Measurements from ENCODE around the gene XRCC1.
"Not testable (repeated sequence)": the region's sequence is repeated elsewhere in the genome, so short reads cannot be mapped to it uniquely, and the experiment has no call there.

Gene XRCC1

DNA sequence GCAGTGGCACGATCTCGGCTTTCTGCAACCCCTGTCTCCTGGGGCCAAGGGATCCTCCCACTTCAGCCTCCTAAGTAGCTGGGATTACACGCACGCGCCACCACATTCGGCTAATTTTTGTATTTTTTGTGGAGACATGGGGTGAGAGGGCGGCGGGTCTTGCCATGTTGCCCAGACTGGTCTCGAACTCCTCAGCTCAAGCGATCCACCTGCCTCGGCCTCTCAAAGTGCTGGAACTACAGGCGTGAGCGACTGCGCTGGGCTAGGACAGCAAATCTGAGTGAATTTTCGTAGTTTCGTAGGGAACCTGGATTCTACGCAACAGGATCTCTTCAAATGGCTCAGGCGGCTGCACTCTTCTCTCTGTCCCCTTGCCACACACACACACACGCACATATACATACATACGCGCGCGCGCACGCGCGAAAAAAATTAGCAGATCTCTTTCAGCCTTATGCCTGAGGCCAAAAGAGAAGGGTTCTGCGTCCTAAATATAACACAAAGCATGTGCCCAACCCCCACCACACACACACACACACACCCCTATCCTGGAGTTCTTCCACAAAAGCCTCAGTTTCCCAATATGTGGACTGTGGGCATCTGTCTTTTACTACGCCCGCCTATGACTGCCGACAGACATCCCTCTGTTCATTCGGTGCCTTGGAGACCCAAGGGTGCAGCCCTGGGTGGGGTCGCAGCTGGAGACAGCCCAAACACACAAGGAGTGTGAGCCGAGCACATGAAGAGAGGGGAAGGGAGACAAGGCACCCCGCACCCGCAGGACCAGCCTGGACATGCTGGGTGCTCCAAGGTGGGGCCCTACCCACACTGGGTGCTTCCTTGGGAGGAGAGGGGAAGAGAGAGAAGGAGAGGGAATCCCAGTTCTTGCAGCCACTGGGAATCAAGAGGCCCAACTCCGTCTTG is 890 bp upstream of the XRCC1 start:
- no peak for DNase-seq (ENCODE audit: low read depth in 2 of 2)

- DNase-seq (ENCODE audit: low read depth in 2 of 2), result no peak
These were observed 737 bp downstream of the XRCC1 start for GRCh38 chr19:43574424-43575155.

GRCh38 chr19:43572171-43572588 is 3.1 kb downstream of the XRCC1 start:
- no peak for DNase-seq (ENCODE audit: low read depth in 2 of 2)

- DNase-seq (ENCODE audit: low read depth in 2 of 2), result no peak
These were observed 5.0 kb downstream of the XRCC1 start for GRCh38 chr19:43570174-43570791.

DNA sequence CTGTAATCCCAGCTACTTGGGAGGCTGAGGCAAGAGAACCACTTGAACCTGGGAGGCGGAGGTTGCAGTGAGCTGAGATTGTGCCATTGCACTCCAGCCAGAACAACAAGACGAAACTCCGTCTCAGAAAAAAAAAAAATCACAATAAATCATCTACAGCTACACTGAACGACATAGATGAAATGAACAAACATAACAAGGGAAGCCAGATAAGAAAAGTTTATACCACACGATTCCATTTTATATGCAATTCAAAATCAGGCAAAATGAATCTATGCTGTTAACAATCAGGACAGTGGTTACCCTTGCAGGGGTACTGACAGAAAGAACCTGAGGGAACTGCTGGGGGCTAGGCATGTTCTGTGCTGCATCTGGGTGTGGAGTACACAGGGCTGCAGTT is 5.7 kb downstream of the XRCC1 start:
- no peak for DNase-seq (ENCODE audit: low read depth in 2 of 2)

DNA sequence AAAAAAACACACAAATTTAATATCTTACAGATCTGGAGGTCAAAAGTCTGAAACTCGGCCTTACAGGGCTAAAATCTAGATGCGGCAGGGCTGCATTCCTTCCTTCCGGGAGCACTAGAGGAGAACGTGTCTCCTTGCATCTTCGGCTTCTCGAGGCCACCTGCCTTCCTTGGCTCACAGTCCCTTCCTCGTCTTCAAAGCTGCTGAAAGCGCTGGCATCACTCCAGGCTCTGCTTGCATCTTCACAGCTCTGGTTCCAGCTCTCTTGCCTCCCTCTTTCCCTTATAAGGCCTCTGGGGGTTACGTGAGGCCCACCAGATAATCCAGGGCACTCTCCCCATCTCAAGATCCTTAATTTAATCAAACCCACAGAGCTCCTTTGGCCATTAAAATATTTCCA is 10.5 kb downstream of the XRCC1 start:
- no peak for DNase-seq (ENCODE audit: low read depth in 2 of 2)

- no peak for DNase-seq (ENCODE audit: low read depth in 2 of 2)
These were observed 11.4 kb downstream of the XRCC1 start for GRCh38 chr19:43563816-43564457.

GRCh38 chr19:43562698-43563241 is 12.6 kb downstream of the XRCC1 start:
- DNase-seq (ENCODE audit: low read depth in 2 of 2), result peak; percentile 26 to 27

DNA sequence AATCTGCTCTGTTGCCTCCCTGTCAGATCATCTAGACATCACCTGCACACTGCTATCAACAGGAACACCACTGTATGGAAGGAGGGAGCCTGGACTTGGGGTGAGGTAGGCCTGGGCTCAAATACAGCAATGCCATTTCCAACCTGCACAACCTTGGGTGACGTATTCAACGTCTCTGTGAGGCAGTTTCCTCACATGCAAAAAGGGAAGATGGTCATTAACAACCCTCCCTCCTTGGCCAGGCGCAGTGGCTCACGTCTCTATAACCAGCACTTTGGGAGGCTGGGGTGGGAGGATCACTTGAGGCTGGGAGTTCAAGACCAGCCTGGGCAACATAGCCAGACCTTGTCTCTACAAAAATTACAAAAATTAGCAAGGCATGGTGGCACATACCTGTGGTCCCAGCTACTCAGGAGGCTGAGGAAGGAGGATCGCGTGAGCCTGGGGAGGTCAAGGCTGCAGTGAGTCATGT is 13.1 kb downstream of the XRCC1 start:
- DNase-seq (ENCODE audit: low read depth in 2 of 2), result no peak

DNA sequence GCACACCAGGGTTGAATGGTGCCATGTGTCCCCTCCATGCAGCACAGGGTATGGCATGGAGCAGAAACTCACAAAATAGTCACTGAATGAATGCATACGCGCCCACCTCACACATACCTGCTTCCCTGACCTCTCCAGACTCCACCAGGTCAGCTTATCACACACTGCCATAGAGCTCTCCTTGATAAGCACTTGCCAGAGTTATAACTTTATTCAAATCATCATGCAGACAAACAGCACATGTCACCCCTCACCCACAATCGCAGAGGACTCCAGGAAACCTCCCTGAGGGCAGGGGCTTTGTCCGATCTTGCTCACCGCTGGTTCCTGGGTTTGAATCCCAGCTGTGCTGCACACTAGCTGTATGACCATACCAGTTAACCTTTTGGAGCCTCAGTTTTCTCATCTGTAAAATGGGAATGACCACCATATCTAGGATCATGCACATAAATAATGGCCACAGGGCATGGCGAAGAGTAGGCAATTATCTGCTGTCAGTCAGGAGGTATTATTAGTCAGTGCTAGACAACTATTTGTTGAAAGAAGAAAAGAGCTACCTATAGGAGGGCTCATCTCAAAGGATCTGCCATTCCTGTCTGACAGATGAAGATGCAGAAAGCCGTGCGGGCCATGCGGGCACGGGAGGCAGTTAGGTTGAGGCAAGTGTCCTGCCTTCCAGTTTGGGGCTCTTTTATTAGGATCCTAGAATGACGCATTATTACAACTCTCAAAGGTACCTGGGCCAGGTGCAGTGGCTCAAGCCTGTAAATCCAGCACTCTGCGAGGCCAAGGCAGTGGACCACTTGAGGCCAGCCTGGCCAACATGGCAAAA is 14.0 kb downstream of the XRCC1 start:
- DNase-seq (ENCODE audit: low read depth in 2 of 2), result no peak

DNA sequence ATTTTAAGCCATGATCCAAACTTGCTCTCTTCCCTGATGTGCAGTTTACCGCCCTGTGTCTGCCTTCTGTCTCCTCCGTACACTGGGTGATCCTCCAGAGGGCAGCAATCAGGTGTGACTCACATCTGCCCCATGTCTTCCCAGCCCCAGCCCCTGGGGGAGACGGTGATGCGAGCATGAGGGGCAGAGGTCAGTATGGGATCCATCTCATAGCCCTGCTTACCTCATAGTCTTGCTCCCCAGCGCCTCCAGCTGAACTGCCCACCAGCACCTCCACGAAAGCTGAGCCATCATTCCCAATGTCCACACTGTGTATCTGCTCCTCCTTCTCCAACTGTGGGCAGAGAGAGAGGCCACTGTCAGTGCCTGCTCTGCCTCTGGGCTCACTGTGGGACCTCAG is 14.6 kb downstream of the XRCC1 start:
- DNase-seq (ENCODE audit: low read depth in 2 of 2), result no peak

DNA sequence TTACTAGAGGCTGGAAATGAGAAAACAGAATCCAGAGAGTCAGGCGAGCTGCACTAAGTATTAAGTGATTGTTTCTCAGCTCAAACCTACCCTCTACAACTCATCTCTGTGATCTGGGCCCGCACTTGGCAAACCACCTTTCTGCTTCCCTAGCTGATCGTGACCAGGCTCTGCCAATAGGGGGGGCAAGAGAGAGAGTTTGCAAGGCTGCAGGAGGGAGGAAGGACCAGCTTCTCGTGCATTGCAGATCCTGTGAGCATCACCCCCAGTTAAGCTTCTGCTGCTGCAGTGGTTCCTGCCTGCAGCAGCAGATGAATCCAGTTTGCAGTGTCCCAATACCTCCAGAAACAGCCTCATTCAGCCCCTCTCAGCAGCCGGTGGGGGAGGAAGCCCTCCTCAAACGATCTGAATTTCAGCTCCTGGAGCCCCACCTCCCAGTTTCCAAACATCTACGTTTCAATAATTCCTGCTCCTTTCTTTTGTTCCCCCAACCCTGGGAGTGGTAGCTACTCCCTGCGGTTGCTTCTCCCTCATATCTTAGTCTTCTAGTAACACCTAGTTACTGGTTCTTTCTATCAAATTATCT is 20.0 kb downstream of the XRCC1 start:
- DNase-seq (ENCODE audit: low read depth in 2 of 2), result peak; percentile 25 to 26

DNA sequence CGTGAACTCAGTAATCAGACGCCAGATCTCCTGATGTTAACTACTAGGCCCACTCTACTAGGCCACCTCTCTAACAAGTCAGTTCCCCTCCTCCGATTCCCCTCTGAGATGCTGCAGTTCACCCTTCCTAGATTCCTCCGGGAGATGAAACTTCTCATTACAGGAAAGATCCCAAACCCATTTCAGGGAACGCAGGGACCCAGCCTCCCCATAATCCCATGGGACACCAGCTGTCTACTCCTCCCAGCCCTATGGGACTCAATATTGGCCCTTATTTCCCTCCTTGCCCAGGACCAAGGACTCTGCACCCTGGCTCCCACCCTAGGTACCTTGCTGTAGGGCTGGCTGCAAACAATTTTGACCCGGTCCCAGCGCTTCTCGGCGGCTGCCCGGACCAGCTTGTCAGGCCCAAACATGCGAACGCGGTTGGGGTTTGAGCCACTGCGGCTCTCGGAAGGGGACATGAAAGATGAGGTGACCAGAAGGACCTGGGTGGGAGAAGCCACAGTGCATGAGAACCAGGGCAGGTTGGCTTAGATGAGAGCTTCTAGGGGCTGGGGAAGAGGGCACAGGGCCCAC is 20.9 kb downstream of the XRCC1 start:
- DNase-seq (ENCODE audit: low read depth in 2 of 2), result no peak

- DNase-seq (ENCODE audit: low read depth in 2 of 2), result no peak
These were observed 21.7 kb downstream of the XRCC1 start for GRCh38 chr19:43553656-43554055.

DNA sequence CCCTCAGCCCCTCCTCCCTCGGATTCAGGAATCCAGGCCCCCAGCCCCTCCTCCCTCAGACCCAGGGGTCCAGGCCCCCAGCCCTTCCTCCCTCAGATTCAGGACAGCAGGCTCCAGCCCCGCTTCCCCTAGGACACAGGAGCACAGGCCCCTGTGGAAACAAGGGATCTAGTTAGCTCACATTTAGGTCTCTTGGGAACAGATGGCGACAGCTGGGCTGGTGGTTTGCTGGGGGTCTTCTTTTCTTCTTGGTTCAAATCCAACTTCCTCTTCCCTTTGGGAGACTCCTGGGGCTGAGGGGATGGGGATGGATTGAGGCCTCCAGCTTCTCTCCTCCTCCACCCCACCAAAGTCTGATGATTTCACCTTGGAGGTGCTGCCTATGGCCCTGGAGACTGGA is 22.7 kb downstream of the XRCC1 start:
- no peak for DNase-seq (ENCODE audit: low read depth in 2 of 2)

GRCh38 chr19:43552198-43552450 is 23.2 kb downstream of the XRCC1 start:
- no peak for DNase-seq (ENCODE audit: low read depth in 2 of 2)

- DNase-seq (ENCODE audit: low read depth in 2 of 2), result no peak
These were observed 23.7 kb downstream of the XRCC1 start for GRCh38 chr19:43551399-43552197.

DNA sequence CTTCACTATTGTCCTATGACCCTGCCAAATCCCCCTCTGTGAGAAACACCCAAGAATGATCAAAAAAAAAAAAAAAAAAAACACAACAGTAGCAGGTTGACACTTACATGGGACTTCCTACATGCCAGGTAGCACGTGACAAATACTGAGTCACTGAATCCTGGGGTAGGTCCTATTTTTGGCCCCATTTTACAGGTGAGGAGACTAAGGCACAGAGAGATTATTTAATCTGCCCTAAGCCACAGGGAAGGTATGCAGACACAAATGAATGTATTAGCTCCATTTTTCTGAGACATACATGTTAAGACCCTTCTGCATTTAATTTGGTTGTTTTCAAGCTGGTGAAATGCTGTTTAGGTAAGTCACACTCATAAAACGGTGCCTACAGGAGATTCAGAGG is 26.6 kb downstream of the XRCC1 start:
- no peak for DNase-seq (ENCODE audit: low read depth in 2 of 2)

- not testable (repeated sequence) for DNase-seq (ENCODE audit: low read depth in 2 of 2)
These were observed 27.4 kb downstream of the XRCC1 start for GRCh38 chr19:43547926-43548325.
